ENCODE data around the gene SLC15A4.
"Not testable (repeated sequence)": the region's sequence is repeated elsewhere in the genome, so short reads cannot be mapped to it uniquely, and the experiment has no call there.

SLC15A4 gene

GRCh38 chr12:128840862-128841468 lies 17.2 kb upstream of the SLC15A4 start:
- H3K4me3 ChIP-seq (replicated peaks; ENCODE audit: low read depth, low read length) = no peak overlapping the region; the same call in 1 of the 2 replicates
- no peak for TF ChIP-seq CTCF (IDR thresholded peaks at IDR 0.05; ENCODE audit: insufficient read depth, low read length, poor library complexity, severe bottlenecking)
- H3K36me3 ChIP-seq (ENCODE audit: control insufficient read depth, insufficient read depth, low read length) = no peaks in the 10 kb centered on the region
- peak; percentile 57 for DNase-seq (ENCODE audit: extremely low read depth, insufficient read length)
- H3K27me3 ChIP-seq (replicated peaks; ENCODE audit: control insufficient read depth, insufficient read depth, low read length) = no peaks in the 10 kb centered on the region

- H3K4me3 ChIP-seq (replicated peaks; ENCODE audit: low read depth, low read length); H3K27me3 ChIP-seq (replicated peaks; ENCODE audit: control insufficient read depth, insufficient read depth, low read length); H3K36me3 ChIP-seq (ENCODE audit: control insufficient read depth, insufficient read depth, low read length); DNase-seq (ENCODE audit: extremely low read depth, insufficient read length): not testable (repeated sequence)
Measured at GRCh38 chr12:128839885-128840284, 16.1 kb upstream of the SLC15A4 start.

- H3K4me3 ChIP-seq (replicated peaks; ENCODE audit: low read depth, low read length) = no peak overlapping the region
- no peak for TF ChIP-seq CTCF (IDR thresholded peaks at IDR 0.05; ENCODE audit: insufficient read depth, low read length, poor library complexity, severe bottlenecking)
- no peaks in the 10 kb centered on the region for H3K27me3 ChIP-seq (replicated peaks; ENCODE audit: control insufficient read depth, insufficient read depth, low read length)
- DNase-seq (ENCODE audit: extremely low read depth, insufficient read length) = no peak
- no peaks in the 10 kb centered on the region for H3K36me3 ChIP-seq (ENCODE audit: control insufficient read depth, insufficient read depth, low read length)
Measured at GRCh38 chr12:128833418-128833817, 9.7 kb upstream of the SLC15A4 start.

GRCh38 chr12:128830505-128830893 lies 6.7 kb upstream of the SLC15A4 start:
- DNase-seq (ENCODE audit: extremely low read depth, insufficient read length) = peak; percentile 78
- no peaks in the 10 kb centered on the region for H3K27me3 ChIP-seq (replicated peaks; ENCODE audit: control insufficient read depth, insufficient read depth, low read length)
- no peak for TF ChIP-seq CTCF (IDR thresholded peaks at IDR 0.05; ENCODE audit: insufficient read depth, low read length, poor library complexity, severe bottlenecking)
- H3K4me3 ChIP-seq (replicated peaks; ENCODE audit: low read depth, low read length) = no peak overlapping the region
- H3K36me3 ChIP-seq (ENCODE audit: control insufficient read depth, insufficient read depth, low read length) = no peaks in the 10 kb centered on the region

GRCh38 chr12:128829861-128830504 lies 6.2 kb upstream of the SLC15A4 start:
- DNase-seq (ENCODE audit: extremely low read depth, insufficient read length) = peak; percentile 84
- TF ChIP-seq CTCF (IDR thresholded peaks at IDR 0.05; ENCODE audit: insufficient read depth, low read length, poor library complexity, severe bottlenecking) = no peak
- H3K4me3 ChIP-seq (replicated peaks; ENCODE audit: low read depth, low read length) = peak overlapping the region; percentile 6; the same call in 1 of the 2 replicates
- H3K27me3 ChIP-seq (replicated peaks; ENCODE audit: control insufficient read depth, insufficient read depth, low read length) = no peaks in the 10 kb centered on the region
- H3K36me3 ChIP-seq (ENCODE audit: control insufficient read depth, insufficient read depth, low read length) = no peaks in the 10 kb centered on the region

GRCh38 chr12:128827724-128828123 lies 4.0 kb upstream of the SLC15A4 start:
- DNase-seq (ENCODE audit: extremely low read depth, insufficient read length) = no peak
- H3K36me3 ChIP-seq (ENCODE audit: control insufficient read depth, insufficient read depth, low read length) = no peaks in the 10 kb centered on the region
- H3K4me3 ChIP-seq (replicated peaks; ENCODE audit: low read depth, low read length) = no peak overlapping the region
- H3K27me3 ChIP-seq (replicated peaks; ENCODE audit: control insufficient read depth, insufficient read depth, low read length) = no peaks in the 10 kb centered on the region
- no peak for TF ChIP-seq CTCF (IDR thresholded peaks at IDR 0.05; ENCODE audit: insufficient read depth, low read length, poor library complexity, severe bottlenecking)
